GM18520 (cell line): ENCODE results near the gene PJVK.

ENCODE experiments used
- ATAC-seq: cut with Tn5 transposase; IDR thresholded peaks from one replicate; pipeline ENCODE4 v1.9.1; 2021; ENCODE audit not compliant: unreplicated experiment

The PJVK gene

GRCh38 chr2:178479758-178480226, 28.6 kb downstream of the PJVK start:
- no peak for ATAC-seq

- ATAC-seq = peak; percentile 65
These were observed 29.3 kb downstream of the PJVK start, which contains the start of gene PLEKHA3 for GRCh38 chr2:178480227-178481181. Gene PLEKHA3, plus strand, starts transcription at chr2:178480457. Its CDS starts 413 bp downstream, at chr2:178480870.

- ATAC-seq = peak; percentile 15
These were observed 31.3 kb downstream of the PJVK start for GRCh38 chr2:178482437-178482836.

- no peak for ATAC-seq
These were observed 33.3 kb downstream of the PJVK start for GRCh38 chr2:178484245-178485041.

- no peak for ATAC-seq
These were observed 34.2 kb downstream of the PJVK start for GRCh38 chr2:178485356-178485755.

GRCh38 chr2:178491612-178492011, 40.4 kb downstream of the PJVK start:
- no peak for ATAC-seq

GRCh38 chr2:178496049-178496448, 44.9 kb downstream of the PJVK start:
- no peak for ATAC-seq

GRCh38 chr2:178498137-178498536, 47.0 kb downstream of the PJVK start:
- ATAC-seq = no peak

GRCh38 chr2:178499640-178500039, 48.5 kb downstream of the PJVK start:
- no peak for ATAC-seq

- no peak for ATAC-seq
These were observed 51.6 kb downstream of the PJVK start for GRCh38 chr2:178502751-178503150.

GRCh38 chr2:178506101-178506500, 54.9 kb downstream of the PJVK start:
- ATAC-seq = no peak

- no peak for ATAC-seq
These were observed 55.3 kb downstream of the PJVK start for GRCh38 chr2:178506524-178506923.

GRCh38 chr2:178506949-178507348, 55.8 kb downstream of the PJVK start:
- ATAC-seq = no peak

- no peak for ATAC-seq
These were observed 57.5 kb downstream of the PJVK start for GRCh38 chr2:178508646-178509045.

GRCh38 chr2:178510384-178510783, 59.2 kb downstream of the PJVK start:
- ATAC-seq = no peak
